ENCODE results near the gene CD300A.

The CD300A gene

GRCh38 chr17:74457146-74457819, 9.2 kb upstream of the CD300A start:
- DNase-seq, result peak; percentile 79

DNA sequence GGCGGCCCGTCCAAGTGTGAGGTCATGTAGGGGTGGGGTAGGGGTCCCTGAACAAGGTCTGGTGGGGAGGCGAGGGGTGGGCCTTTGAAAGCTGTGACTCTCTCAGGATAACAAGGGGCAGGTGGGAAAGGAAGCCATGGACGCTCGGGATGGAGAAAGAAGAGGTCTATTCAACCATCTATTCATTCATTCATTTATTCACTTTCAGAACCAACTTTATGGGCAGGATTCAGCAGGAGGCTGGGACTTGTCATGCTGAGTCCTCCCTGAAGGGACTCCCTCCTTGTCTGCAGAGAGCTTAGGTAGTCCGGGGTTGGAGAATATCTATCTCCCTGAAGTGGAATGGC, 8.6 kb upstream of the CD300A start:
- no peak for DNase-seq

GRCh38 chr17:74458835-74459234, 7.6 kb upstream of the CD300A start:
- no peak for DNase-seq

DNA sequence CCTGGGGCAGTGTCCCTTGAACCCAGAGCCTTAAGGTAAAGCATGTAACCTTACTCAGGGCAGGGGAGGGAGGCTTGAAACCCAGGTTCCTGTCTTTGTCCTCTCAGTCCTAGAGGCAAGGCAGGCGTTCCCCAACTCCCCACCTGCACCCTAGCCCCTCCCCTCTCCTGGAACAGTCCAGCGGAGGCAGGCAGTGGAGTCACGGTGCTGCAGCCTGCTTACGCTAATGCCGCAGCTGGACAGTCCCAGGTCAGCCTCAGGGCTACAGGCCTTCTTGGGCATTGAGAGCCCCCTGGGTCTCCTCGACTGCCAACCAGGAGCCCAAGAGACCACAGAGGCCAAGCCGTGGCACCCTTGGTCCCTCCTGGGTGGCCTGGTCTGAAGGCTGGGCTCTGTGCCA, 6.8 kb upstream of the CD300A start:
- DNase-seq, result no peak

- DNase-seq, result no peak
Observed at GRCh38 chr17:74460241-74460640, 6.2 kb upstream of the CD300A start.

GRCh38 chr17:74460996-74461395, 5.4 kb upstream of the CD300A start:
- DNase-seq, result no peak

GRCh38 chr17:74461611-74462010, 4.8 kb upstream of the CD300A start:
- no peak for DNase-seq

DNA sequence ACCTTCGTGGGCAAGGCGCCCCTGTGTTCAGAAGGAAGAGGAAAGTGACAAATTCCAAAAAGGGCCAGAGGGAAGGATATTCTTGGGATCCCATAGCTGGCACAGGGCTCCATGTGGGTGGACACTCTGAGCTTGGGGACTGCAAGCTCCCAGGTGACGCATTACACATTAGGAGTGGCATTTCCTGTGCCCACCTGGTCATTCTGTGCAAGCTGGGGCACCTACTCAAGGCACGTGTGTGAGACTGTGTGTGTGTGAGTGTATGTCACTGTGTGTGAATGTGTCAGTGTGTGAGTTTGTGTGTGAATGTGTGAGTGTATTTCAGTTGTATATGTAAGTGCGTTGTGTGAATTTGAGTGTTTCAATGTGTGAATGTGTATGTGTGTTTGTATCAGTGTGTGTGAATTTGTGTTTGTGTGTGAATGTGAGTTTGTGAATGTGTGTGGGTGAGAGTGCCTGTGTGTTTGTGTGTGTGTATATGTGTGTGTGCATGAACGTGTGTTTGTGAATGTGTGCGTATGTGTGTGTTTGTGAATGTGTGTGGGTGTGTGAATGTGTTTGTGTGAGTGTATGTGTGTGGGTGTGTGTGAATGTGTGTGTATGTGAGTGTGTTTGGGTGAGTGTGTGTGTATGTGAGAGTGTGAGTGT, 1.6 kb upstream of the CD300A start:
- peak; percentile 20 for DNase-seq

DNA sequence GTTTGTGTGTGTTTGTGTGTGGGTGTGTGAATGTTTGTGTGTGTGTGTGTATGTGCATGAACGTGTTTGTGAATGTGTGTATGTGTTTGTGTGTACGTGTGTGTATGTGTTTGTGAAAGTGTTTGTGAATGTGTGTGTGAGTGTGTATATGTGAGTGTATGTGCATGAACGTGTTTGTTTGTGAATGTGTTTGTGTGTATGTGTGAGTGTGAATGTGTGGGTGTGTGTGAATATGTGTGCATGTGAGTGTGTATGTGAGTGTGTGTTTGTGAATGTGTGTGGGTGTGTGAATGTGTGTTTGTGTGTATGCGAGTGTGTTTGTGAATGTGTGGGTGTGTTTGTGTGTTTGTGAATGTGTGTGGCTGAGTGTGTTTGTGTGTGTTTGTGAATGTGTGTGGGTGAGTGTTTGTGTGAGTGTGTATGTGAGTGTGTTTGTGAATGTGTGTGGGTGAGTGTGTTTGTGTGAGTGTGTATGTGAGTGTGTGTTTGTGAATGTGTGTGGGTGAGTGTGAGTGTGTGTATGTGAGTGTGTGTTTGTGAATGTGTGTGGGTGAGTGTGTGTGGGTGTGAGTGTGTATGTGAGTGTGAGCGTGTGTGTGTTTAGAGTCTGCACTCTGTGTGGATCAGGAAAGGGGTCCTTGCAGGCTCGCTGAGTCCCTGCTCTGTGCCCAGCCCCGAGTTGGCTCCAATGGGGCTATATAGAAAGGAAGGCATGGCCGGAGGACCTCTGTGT, 890 bp upstream of the CD300A start:
- peak; percentile 9 for DNase-seq

DNA sequence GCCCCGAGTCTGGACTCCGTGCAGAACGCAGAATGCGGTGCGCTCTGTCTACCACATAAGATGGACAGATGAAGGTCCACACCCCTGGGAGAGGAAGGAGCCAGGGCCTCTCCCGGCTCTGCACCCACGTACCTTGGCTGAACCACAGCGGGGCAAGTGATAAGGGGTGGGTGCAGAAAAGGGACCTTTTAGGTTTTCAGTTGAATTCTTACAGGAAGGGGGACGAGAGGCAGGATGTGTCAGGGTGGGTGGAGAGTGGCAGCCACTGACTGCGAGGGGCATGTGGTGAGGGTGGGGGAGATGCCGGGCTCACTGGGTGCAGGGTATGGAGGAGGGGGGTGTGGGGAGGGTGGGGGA, 372 bp downstream of the CD300A start:
- peak; percentile 30 for DNase-seq

DNA sequence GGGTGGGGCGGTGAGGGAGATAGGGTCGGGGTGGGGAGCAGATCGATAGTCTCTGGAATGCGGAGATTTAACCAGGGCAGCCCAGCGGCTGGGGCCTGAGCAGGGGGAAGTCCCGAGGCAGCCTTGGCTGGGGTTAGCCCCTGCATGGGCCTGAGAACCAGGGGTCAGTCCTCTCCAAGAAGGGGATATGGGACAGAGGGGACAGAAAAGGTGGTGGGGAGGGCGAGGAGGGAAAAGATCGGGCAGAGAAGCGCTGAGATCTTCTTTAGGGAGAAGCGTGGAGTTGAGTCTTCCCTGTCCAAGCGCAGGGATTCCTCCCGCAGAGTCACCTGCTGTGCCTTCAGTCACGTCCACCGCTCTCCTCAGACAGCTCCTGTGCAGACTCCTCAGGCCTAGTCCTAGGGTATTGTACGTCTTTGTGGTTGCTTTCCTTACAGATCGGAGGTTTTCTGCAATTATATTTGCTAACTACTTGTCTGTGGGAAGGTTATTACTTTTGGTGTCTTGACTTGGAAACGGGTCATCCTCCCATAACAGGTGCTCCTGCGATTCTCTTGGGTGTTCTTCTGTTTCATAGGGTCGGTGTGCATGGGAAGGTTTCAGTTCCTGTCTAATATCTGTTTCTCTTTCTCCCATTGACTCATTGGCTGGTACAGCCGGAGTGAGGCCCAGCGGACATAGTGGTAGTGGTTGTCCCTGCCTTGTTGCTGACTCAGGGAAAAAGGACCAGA, 952 bp downstream of the CD300A start:
- peak; percentile 32 for DNase-seq

GRCh38 chr17:74471341-74471740, 4.9 kb downstream of the CD300A start:
- DNase-seq, result peak; percentile 24

DNA sequence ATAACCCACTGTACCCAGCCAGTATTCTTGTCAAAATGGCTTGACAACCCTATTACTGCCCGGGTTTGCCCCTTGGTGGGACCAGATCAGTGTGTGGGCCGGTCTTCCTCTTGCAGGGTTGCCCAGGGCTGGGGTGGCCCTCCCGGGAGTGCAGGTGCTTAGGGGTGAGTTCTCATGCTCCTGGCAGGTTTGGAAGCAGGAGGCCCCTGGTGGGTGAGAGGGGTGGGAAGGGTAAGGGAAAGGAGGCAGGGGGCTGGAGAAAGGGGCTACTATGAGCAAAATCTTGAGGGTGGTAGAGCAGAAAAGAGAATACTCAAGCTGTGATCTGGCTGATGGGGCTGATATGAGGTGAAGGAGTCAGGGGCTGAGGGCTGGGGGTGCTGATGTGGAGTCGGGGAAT, 6.5 kb downstream of the CD300A start:
- no peak for DNase-seq

DNA sequence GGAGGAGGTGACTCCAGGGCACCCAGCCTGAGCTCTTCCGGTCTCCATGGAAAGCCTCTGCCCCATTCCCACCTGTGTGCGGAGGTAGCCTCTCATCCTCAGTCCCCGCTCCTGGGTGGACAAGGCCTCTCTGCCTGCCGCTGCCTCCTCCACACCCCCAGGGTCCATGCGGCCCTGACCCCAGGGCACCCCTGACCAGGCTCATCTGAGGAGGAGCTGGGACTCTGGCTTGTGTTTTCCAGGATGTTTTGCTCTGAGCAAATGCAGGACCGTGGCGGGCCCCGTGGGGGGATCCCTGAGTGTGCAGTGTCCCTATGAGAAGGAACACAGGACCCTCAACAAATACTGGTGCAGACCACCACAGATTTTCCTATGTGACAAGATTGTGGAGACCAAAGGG, 6.9 kb downstream of the CD300A start:
- no peak for DNase-seq

DNA sequence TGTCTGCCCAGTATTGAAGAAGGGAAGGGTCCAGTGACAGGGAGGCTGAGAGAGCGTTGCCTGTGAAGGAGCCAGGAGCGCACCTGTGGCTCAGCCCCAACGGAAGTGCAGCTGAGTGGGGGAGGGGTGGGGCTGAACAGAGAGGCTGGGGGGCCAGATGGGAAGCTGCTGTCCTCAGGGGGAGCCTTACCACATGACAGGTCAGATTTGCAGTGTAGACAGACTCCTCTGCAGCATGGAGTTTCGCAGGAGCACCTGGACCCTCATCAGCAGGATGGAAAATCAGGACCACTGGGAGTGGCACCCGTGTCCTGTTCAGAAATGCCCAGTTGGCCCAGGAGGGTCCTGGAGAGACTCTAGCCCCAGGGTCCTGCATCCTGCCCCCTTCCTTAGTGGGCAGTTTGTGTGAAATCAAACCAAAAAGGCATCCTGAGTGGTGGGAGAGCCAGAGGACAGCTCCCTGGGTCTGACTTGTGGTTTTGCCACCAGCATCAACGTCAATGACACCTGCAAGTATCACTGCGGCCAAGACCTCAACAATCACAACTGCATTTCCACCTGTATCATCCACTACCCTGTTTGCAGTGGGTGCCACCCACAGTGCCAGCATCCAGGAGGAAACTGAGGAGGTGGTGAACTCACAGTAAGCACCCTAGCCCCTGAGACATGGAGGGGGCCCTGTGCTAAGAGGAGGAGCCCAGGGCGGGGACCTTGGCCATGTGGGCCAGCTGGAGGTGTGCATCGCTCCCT, 7.8 kb downstream of the CD300A start:
- peak; percentile 34 for DNase-seq

GRCh38 chr17:74475189-74475588, 8.8 kb downstream of the CD300A start:
- no peak for DNase-seq

GRCh38 chr17:74477411-74477810, 11.0 kb downstream of the CD300A start:
- DNase-seq, result no peak

GRCh38 chr17:74478420-74479100, 12.1 kb downstream of the CD300A start:
- peak; percentile 34 for DNase-seq

- no peak for DNase-seq
Observed at GRCh38 chr17:74480290-74480689, 13.9 kb downstream of the CD300A start.

DNA sequence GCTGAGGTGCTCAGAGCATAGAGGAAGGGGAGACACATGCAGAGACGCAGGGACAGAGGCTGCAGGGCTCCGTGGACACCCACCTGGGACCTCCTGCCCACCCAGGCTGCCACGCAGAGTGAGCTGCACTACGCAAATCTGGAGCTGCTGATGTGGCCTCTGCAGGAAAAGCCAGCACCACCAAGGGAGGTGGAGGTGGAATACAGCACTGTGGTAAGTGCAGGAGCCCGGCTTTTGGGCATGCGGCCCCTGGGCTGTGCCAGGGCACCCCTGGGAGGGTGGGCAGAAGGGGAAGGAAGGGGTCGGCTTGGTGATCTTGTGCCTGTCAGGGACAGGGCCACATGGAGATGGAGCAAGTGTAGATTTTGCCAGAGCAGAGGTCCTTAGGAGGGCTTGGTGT, 15.2 kb downstream of the CD300A start:
- DNase-seq, result no peak

DNA sequence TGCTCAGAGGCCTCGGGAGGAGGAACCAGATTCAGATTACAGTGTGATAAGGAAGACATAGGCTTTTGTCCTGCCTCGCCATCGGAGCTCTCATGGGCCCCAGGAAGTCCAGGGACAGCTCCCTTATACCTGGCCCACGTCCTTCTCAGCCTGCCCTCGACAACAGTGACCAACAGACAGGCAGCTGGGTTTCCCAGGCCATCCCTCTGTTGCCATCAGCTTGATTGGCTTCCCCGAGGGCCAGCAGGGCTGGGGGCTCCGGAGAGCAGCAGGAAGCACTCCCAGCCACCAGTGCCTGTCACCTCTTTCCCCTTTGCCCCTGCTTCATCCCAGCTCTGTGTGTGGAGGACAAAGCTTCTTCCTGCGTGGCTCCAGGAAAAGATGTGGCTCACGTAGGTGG, 17.6 kb downstream of the CD300A start:
- no peak for DNase-seq

- DNase-seq, result no peak
Observed at GRCh38 chr17:74485022-74485743, 18.7 kb downstream of the CD300A start.

All from CD4-positive, alpha-beta T cell treated with Interleukin-12 subunit alpha and Interleukin-12 subunit beta, for 1 hour (primary cell).